Activated naive CD8-positive, alpha-beta T cell treated with anti-CD3 and anti-CD28 coated beads, Interleukin-2, amount 10 ng/mL, durations not matched to agents 7 days and 5 days (primary cell): ENCODE measurements around the gene CNTFR. TPM values are rescaled to one million over a fixed set of nuclear protein-coding genes. Genes with fewer than 3 reads are reported as not detected.
"Not testable (repeated sequence)": the region's sequence is repeated elsewhere in the genome, so short reads cannot be mapped to it uniquely, and the experiment has no call there.

ENCODE experiments used
- ATAC-seq: fragments of 150-1000 bp; cut with Tn5 transposase; one replicate; pipeline ENCODE4 v1.10.0; 2021; ENCODE audit warnings: low read depth, moderate library complexity
- POLR2A ChIA-PET: fragments of 350-600 bp; sonication (Branson Sonifier 250); formaldehyde crosslinking; loops from one replicate; lab custom pipeline; 2021; ENCODE audit warnings: antibody characterized with exemption; lab: Charles Lee
- DNase-seq: peaks from one replicate; pipeline ENCODE4 v3.0.0; 2021
- H3K27ac Mint-ChIP-seq: one replicate; pipeline ENCODE4 v1.8.0; 2022; ENCODE audit warnings: mild to moderate bottlenecking, mixed read lengths
- H3K27me3 Mint-ChIP-seq: one replicate; pipeline ENCODE4 v1.8.0; 2022; ENCODE audit warnings: mild to moderate bottlenecking, moderate library complexity, mixed read lengths
- H3K36me3 Mint-ChIP-seq: one replicate; pipeline ENCODE4 v1.8.0; 2021; ENCODE audit warnings: mild to moderate bottlenecking, mixed read lengths
- H3K4me1 Mint-ChIP-seq: one replicate; pipeline ENCODE4 v1.8.0; 2021; ENCODE audit warnings: mixed read lengths
- H3K4me3 Mint-ChIP-seq: one replicate; pipeline ENCODE4 v1.8.0; 2022; ENCODE audit warnings: mild to moderate bottlenecking, moderate library complexity, mixed read lengths
- H3K9me3 Mint-ChIP-seq: one replicate; pipeline ENCODE4 v1.8.0; 2021; ENCODE audit warnings: mixed read lengths
- total RNA-seq, 2 experiments: library from RNA; stranded (reverse); gene quantifications; one replicate each; pipeline ENCODE4 v1.2.3, GENCODE V29; 2021

The CNTFR gene
- total RNA-seq, 2 experiments from 2014 or later: not detected

- POLR2A ChIA-PET: no interaction called here
- Mint-ChIP-seq H3K4me1 (no peaks in the 10 kb centered on the region), H3K36me3 (no peaks in the 10 kb centered on the region), H3K27ac (no peak overlapping the region), H3K4me3 (no peak overlapping the region), H3K9me3 (no peaks in the 10 kb centered on the region), H3K27me3 (peaks cover 5% of the 10 kb centered on the region)
- no peak for DNase-seq
- ATAC-seq: no peak
These were observed 40.2 kb downstream of the CNTFR start for GRCh38 chr9:34549407-34549732.

DNA sequence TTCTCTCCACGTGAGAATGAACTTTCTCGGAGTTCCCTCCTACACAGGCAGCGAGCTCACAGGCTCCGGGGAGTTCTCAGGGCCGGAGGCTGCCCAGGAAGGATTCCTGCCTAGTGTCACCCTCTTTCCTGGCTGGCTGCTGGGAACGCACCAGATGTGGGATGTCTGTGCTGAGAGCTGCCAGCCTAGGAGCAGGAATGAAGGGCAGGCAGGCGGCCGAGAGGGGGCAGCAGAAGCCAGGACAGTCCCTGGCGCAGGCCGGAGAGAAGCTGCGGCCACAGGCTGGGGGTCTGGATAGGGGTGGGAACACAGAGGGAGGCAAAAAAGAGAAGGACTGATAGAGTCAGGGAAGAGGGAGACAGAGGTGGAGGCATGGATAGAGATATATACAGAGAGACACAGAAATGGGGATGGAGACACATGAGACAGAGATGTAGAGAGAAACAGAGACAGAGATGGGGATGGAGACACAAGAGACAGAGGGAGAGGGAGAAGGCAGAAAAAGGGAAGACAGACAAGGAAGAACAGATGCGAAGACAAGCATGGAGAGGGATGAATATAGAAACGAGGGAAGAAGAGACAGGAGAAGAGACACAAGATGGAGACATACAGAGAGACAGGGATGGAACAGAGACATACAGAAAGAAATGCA lies 41.4 kb downstream of the CNTFR start:
- Mint-ChIP-seq H3K4me1 (no peaks in the 10 kb centered on the region), H3K4me3 (no peak overlapping the region), H3K27me3 (peaks cover 8% of the 10 kb centered on the region), H3K9me3 (no peaks in the 10 kb centered on the region), H3K36me3 (no peaks in the 10 kb centered on the region), H3K27ac (no peak overlapping the region)
- POLR2A ChIA-PET: no interaction called here
- peak; percentile 46 for ATAC-seq
- DNase-seq: peak; percentile 60

- Mint-ChIP-seq H3K4me3 (no peak overlapping the region), H3K4me1 (no peaks in the 10 kb centered on the region), H3K36me3 (no peaks in the 10 kb centered on the region), H3K27ac (no peak overlapping the region), H3K9me3 (no peaks in the 10 kb centered on the region), H3K27me3 (peaks cover 8% of the 10 kb centered on the region)
- ATAC-seq (peak; percentile 67), DNase-seq (peak; percentile 59)
- POLR2A ChIA-PET: no interaction called here
These were observed 42.4 kb downstream of the CNTFR start for GRCh38 chr9:34546834-34547827.

DNA sequence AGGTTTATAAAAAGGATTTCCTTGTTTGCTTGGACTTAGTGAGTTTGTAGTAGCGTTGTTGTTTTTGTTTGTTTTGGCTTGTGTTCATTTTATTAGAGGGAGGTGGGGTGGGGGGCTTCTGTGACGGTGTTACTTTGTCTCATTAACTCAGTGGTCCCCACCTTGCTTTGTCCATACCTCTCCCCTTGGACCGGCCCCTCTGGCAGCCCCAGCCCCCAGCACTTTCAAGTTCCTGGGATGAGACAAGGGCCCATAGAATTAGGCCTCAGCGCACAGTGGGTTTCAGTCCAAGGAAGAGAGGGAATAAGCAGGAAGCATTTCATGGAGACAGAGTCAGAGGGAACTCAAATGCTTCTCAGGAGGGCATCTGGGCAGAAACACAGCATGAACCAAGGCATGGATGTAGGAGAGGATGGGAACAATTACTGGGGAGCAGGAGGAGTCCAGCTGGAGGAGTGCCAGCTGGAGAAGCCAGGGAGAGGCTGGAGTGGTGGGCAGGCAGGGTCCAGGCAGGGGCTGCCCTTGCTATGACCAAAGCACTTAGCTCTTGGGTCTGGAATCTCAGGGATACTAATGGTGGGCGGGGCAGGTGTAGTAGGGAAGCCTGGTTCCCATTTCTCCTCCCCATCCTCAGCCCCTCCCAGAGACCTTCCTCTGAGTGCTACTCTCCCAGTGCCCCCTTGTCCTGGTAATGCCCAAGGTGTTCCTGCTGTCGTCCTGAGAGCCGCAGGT lies 43.3 kb downstream of the CNTFR start:
- H3K27ac Mint-ChIP-seq: no peak overlapping the region
- H3K4me1 Mint-ChIP-seq: no peaks in the 10 kb centered on the region
- H3K36me3 Mint-ChIP-seq: no peaks in the 10 kb centered on the region
- POLR2A ChIA-PET: no interaction called here
- peaks cover 10% of the 10 kb centered on the region for H3K27me3 Mint-ChIP-seq
- no peak for ATAC-seq
- no peak overlapping the region for H3K4me3 Mint-ChIP-seq
- DNase-seq: no peak
- H3K9me3 Mint-ChIP-seq: no peaks in the 10 kb centered on the region

DNA sequence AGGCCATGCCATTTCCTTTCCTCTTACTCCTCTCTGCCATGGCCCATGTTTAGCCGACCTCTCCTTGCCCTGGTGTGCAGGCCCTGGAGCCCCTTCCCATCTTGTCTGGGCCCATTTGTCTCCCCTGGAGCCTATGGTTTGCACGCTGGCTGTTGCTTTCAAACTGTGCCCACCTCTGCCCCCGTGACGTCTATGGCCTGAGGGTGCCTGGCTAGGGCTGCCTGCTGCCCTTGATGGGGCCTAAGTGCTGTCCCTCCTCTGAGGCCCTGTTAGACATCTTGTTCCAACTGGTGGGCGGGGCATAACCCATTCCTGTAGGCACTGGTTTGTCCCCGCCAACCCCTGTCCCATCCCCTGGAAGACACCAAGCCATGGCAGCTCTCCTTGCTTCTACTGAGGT lies 44.0 kb downstream of the CNTFR start:
- POLR2A ChIA-PET: no interaction called here
- H3K4me1 Mint-ChIP-seq: no peaks in the 10 kb centered on the region
- no peaks in the 10 kb centered on the region for H3K9me3 Mint-ChIP-seq
- H3K4me3 Mint-ChIP-seq: no peak overlapping the region
- peaks cover 10% of the 10 kb centered on the region for H3K27me3 Mint-ChIP-seq
- no peak overlapping the region for H3K27ac Mint-ChIP-seq
- no peak for ATAC-seq
- H3K36me3 Mint-ChIP-seq: no peaks in the 10 kb centered on the region
- no peak for DNase-seq

DNA sequence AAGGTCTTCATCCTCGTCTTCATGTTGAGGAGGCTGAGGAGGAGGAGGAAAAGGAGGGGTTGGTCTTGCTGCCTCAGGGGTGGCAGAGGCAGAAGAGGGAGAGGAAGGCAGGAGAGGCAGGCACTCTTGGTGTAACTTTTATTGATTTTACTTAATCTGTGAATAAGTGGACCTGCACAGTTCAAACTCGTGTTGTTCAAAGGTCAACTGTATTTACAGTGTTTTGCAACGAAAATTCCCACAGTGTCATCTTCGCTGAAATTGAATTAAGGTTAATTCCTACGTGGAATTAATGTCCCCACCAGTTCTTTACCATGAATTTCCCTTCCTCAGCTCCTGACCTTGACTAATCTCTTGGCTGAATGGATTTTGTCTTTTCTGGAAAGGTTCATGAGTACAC lies 45.5 kb downstream of the CNTFR start:
- POLR2A ChIA-PET: no interaction called here
- H3K27ac Mint-ChIP-seq: no peak overlapping the region

DNA sequence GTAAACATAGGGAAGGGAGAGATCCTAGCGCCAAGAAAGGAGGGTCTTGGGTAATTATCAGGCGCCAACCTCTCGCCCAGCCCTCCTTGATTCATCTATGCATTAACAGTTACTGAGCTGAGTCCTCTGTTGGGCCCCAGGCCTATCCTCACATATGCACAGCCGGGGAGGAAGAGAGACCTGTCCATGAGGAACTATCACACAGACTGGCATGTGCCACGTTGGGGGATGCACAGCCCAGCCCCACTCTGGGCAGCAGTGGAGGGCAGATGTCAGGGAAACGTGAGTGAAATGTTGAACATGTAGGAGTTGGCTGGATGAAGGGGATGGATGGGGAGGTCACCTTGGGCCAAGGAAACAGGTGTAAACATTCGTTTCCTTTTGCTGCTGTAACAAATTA lies 48.0 kb downstream of the CNTFR start:
- Mint-ChIP-seq H3K4me3 (no peak overlapping the region), H3K36me3 (no peaks in the 10 kb centered on the region), H3K27ac (no peak overlapping the region), H3K4me1 (no peaks in the 10 kb centered on the region), H3K27me3 (peaks cover 14% of the 10 kb centered on the region), H3K9me3 (no peaks in the 10 kb centered on the region)
- POLR2A ChIA-PET: no interaction called here
- ATAC-seq (no peak), DNase-seq (no peak)

More for the DNA sequence above, 45.5 kb downstream of the CNTFR start:
- H3K27me3 Mint-ChIP-seq: peaks cover 12% of the 10 kb centered on the region
- H3K4me3 Mint-ChIP-seq: no peak overlapping the region
- ATAC-seq (no peak), DNase-seq (no peak)
- H3K4me1 Mint-ChIP-seq: no peaks in the 10 kb centered on the region
- no peaks in the 10 kb centered on the region for H3K36me3 Mint-ChIP-seq
- no peaks in the 10 kb centered on the region for H3K9me3 Mint-ChIP-seq

DNA sequence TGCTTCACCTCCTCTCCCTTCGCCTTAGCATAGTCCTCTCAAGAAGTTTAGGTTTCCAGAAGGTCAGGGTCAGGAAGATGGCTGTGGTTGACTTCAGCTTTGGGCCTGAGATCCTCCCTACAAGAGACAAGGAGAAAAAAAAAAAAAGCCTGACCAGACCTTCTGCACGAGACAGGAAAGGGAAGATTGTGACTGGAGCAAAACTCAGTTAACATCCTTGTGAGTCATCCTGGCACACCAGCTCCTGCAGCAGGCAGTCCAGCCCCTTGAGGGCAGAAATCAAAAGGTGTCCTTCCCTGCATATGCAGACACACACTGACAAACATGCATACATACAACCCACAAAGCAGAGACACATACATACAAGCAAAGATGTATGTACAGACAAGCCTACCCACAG lies 48.7 kb downstream of the CNTFR start:
- ATAC-seq (peak; percentile 26), DNase-seq (no peak)
- Mint-ChIP-seq H3K27ac (no peak overlapping the region), H3K27me3 (peaks cover 17% of the 10 kb centered on the region), H3K9me3 (no peaks in the 10 kb centered on the region), H3K4me3 (no peak overlapping the region), H3K4me1 (no peaks in the 10 kb centered on the region), H3K36me3 (no peaks in the 10 kb centered on the region)
- POLR2A ChIA-PET: no interaction called here

DNA sequence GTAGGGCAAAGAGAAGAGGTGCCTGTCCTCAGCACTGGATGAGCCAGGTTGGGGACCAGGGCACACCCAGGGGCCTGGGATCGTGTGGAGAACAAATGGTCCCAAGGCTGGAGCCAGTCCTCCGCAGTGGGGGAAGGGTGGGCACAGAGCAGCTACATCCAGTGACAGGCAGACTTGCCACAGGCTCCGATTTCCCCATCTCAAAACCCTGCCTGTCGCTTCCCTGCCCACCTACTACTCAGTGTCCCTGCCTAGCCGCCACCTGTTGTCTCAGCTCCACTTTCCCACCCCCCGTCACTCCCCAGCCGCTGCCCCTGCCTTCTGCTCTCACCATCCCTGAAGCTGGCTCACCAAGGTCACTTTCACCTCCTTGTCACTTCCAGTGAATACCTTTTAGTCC lies 52.8 kb downstream of the CNTFR start:
- Mint-ChIP-seq H3K9me3 (no peaks in the 10 kb centered on the region), H3K4me3 (no peak overlapping the region), H3K36me3 (no peaks in the 10 kb centered on the region), H3K4me1 (no peaks in the 10 kb centered on the region), H3K27me3 (peaks cover 22% of the 10 kb centered on the region), H3K27ac (no peak overlapping the region)
- DNase-seq: no peak
- POLR2A ChIA-PET: no interaction called here
- ATAC-seq: no peak

DNA sequence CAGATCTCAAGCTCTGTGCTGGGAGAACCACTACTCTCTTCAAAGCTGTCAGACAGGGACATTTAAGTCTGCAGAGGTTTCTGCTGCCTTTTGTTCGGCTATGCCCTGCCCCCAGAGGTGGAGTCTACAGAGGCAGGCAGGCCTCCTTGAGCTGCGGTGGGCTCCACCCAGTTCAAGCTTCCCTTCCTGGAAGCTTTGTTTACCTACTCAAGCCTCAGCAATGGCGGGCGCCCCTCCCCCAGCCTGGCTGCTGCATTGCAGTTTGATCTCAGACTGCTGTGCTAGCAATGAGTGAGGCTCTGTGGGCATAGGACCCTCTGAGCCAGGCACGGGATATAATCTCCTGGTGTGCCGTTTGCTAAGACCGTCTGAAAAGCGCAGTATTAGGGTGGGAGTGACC lies 57.5 kb downstream of the CNTFR start:
- H3K4me1 Mint-ChIP-seq, POLR2A ChIA-PET, ATAC-seq, H3K4me3 Mint-ChIP-seq, DNase-seq, H3K9me3 Mint-ChIP-seq, H3K36me3 Mint-ChIP-seq, H3K27ac Mint-ChIP-seq: not testable (repeated sequence)
- H3K27me3 Mint-ChIP-seq: peaks cover 44% of the 10 kb centered on the region

DNA sequence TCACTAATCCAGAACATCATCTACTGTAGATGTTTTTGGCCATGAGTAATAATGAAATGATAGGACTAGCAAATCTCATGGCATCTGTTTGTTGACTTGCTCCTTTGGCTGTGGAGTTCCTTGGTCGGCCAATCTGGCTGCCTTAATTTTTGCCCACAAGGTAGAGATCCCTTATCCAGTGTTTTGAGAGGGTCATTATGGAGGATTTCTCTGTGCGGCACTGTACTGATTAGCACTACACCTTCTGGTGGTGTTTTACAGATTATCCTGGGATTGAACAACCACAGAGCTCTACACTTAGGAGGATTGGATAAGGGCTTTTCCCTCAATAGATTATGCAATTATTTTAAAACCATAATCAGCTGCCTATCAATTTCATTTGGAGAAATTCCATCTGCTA lies 63.5 kb downstream of the CNTFR start:
- H3K27me3 Mint-ChIP-seq: peaks cover 50% of the 10 kb centered on the region
- POLR2A ChIA-PET: no interaction called here
- no peak overlapping the region for H3K4me3 Mint-ChIP-seq
- DNase-seq (no peak), ATAC-seq (no peak)
- no peak overlapping the region for H3K27ac Mint-ChIP-seq
- H3K4me1 Mint-ChIP-seq: peaks cover 8% of the 10 kb centered on the region
- H3K36me3 Mint-ChIP-seq: no peaks in the 10 kb centered on the region
- H3K9me3 Mint-ChIP-seq: no peaks in the 10 kb centered on the region

GRCh38 chr9:34524349-34524748 lies 65.2 kb downstream of the CNTFR start:
- ATAC-seq (no peak), DNase-seq (no peak)
- no peak overlapping the region for H3K27ac Mint-ChIP-seq
- peaks cover 40% of the 10 kb centered on the region for H3K27me3 Mint-ChIP-seq
- no peaks in the 10 kb centered on the region for H3K9me3 Mint-ChIP-seq
- peaks cover 8% of the 10 kb centered on the region for H3K4me1 Mint-ChIP-seq
- POLR2A ChIA-PET: no interaction called here
- no peak overlapping the region for H3K4me3 Mint-ChIP-seq
- no peaks in the 10 kb centered on the region for H3K36me3 Mint-ChIP-seq

GRCh38 chr9:34522971-34523797 lies 66.3 kb downstream of the CNTFR start, which contains the start of gene ENHO:
Gene ENHO, minus strand, starts transcription at chr9:34522990. Its CDS starts 1,295 bp downstream, at chr9:34521695.
- Mint-ChIP-seq H3K27ac (no peak within 1 kb of the TSS), H3K9me3 (no peaks in the 10 kb centered on the region), H3K4me3 (peak within 1 kb of the TSS; percentile 67), H3K36me3 (no peaks in the 10 kb centered on the region), H3K4me1 (peaks cover 8% of the 10 kb centered on the region), H3K27me3 (peaks cover 36% of the 10 kb centered on the region)
- DNase-seq (peak; percentile 96), ATAC-seq (peak; percentile 99)
- POLR2A ChIA-PET: interaction anchor here (0.5 kb wide), 1 partner anchor 317 kb away, joined by 3 read pairs; no protein-coding TSS in a partner anchor
